HG03103 (cell line): Measurements from ENCODE around the gene OGFOD1.

ENCODE experiments used
- ATAC-seq: cut with Tn5 transposase; IDR thresholded peaks from one replicate; pipeline ENCODE4 v1.9.1; 2021; ENCODE audit warnings: low read depth; ENCODE audit not compliant: unreplicated experiment

The OGFOD1 gene

DNA sequence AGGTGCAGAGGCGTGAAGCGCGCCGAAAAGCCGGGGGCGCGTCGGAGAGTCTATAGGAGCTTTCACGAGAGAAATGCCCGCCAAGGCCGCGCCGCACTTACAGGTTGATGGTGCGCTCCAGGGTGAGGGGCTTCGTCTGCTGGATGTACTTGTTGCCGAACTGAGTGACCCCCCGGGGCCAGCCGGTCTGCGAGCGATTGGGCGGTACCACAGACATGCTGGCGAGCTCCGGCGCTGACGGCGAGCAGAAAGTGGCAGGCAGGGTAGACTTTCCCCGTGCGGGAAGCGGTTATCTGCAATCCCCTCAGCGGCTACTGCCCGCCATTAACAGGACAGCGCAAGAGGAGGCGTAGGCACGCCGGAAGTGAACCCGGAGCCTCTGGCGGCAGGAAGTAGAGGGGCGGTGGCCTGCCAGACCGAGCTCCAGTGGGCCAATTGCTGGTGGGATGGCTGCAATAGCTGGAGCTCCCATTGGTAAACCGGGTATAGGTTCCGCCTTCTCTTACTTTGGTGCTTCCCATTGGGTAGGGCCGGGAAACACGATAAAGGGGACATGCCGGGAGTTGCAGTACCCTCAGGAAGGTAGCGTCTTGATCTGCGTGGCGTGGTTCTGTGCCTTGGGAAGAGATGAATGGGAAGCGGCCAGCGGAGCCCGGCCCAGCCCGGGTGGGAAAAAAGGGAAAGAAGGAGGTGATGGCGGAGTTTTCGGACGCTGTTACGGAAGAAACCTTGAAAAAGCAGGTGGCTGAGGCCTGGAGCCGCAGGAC is at the start of gene OGFOD1, which contains the start of gene NUDT21:
Gene OGFOD1, plus strand, starts transcription at position 569 of the 767 bp plus-strand sequence. Its CDS starts 59 bp downstream, at position 628.
Gene NUDT21, minus strand, starts transcription at position 347 of the 767 bp plus-strand sequence. Its CDS starts 130 bp downstream, at position 217.
- ATAC-seq = peak; percentile 96

DNA sequence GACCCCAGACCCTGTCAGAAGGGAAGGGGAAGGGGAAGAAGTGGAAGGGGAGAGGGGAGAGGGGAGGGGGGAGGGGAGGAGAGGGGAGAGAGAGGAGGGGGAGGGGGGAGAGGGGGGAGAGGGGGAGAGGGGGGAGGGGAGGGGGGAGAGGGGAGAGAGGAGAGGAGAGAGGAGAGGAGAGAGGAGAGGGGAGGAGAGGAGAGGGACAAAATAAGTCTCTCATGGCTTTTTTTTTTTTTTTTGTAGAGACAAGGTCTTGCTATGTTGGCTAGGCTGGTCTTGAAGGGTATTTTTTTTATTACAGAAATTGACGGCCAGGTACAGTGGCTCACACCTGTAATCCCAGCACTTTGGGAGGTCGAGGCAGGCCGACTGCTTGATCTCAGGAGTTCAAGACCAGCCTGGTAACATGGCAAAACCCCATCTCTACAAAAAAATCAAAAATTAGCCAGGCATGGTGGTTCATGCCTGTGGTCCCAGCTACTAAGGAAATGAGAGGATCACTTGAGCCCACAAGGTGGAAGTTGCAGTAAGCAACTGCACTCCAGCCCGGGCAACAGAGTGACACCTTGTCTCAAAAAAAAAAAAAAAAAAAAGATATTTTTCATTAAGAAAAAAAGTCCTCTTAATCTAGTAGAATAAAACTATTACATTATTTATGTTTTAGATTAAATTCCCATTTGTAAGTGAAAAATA is 45.2 kb upstream of the OGFOD1 start:
- ATAC-seq = no peak

DNA sequence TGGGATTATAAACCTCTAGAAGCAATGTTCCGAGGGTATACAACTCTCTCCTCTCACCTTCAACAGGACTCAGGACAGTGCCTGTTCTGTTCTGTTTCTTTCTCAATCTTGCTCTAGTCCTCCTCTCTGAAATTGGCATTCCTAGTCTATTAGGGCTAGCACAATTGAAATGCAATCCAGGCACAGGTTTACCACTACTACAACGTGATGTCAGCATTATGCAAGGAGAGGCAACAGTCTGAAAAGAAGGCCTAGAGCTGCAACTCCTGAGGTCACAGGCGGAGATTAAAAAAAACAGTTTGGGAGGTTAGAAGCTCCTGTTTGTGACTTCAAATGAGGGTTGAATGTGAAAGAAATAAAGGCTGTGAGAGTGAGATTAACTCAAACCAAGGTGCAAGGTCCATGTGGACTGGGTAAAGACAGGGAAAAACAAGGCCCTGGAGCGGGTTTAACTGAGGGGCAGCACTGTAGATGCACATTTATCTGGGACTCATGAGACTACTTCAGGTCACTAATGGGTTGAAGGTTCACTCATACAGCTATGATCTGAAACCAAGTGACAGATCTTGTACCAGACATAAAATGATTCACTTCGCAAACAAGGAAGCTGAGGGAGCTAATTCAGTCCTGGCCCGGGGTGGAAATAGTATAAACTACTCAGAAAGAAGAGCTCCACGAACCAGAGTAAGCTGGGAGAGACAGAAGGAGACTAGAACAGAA is 42.8 kb upstream of the OGFOD1 start:
- no peak for ATAC-seq

DNA sequence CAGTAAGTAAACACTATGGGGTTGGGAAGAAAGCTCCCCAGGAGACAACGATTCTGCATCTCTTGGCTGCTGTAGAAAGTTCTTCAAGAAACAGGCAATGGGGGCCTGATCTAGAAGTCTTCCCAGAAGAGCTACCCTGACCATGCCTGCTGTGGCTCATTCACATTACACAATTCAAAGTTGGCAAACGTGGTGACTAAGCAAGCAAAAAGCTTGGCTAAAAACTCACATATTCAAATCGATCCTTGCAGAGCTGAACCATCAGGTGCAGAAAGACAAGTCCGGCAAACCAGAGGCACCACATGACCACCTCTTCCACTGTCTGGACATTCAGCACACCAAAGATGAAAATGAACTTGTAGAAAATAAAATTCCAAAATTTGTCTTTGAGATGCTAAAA is 42.2 kb upstream of the OGFOD1 start:
- ATAC-seq = no peak

DNA sequence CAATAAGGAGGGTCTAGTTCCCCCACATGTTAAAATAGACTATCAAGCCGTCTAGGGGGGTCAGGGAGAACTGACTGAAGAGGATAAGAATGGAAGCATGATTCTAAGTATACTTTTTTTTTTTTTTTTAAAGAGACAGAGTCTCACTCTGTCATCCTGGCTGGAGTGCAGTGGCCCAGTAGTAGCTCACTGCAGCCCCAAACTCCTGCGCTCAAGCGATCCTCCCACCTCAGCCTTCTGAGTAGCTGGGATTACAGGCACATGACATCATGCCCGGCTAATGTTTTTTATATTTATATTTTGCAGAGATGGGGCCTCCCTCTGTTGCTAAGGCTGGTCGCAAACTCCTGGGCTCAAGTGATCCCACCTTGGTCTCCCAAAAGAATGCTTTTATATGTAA is 40.2 kb upstream of the OGFOD1 start:
- no peak for ATAC-seq

DNA sequence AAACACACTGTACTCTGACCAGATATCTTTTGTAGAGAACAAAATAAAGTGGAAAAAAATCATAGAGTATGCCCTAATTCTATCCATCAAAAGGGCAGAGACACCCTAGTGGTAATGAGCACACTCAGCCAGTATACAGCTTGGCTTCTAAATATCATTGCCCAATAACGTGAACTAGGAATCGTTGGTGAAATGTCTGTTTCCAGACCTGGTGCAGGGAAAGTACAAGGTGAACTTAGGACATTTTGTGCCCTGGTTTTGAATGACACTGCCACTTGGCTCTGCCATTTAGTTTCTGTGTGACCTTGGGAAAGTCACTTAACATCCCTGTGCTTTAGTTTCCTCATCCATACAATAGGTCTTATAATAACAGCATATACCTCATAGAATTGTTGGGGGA is 39.7 kb upstream of the OGFOD1 start:
- ATAC-seq = no peak

DNA sequence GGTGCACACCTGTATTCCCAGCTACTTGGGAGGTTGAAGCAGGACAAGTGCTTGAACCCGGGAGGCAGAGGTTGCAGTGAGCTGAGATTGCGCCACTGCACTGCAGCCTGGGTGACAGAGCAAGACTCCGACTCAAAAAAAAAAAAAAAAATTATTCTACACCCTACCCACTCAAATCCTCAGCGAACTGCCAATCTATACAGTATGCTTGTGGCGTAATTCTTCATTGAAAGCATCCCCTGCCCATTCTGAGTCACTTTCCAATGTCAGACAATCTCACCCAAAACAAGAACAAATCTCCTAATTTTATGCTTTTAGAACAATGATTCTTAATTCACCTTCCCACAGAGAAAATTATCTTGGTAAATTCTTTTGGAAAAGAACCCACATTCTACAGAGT is 38.0 kb upstream of the OGFOD1 start:
- no peak for ATAC-seq

DNA sequence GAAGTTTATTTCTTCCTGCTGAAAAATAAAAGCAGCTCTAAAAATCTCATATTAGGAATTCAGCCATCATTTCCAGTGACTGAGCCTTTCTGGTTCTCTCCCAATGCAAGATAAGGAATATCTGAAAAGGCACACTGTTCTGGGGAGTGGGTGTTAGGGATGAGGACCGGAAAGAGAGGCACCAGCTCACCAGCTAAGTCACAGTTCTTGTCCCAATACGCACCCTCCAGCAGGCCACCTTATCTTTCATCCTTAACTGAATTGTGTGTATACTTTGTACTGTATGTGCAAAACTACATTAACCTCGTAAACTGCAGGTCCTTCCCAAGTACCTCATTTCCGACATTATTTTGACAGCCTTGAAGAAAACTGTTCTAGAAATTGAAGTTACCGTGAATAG is 37.0 kb upstream of the OGFOD1 start:
- no peak for ATAC-seq

DNA sequence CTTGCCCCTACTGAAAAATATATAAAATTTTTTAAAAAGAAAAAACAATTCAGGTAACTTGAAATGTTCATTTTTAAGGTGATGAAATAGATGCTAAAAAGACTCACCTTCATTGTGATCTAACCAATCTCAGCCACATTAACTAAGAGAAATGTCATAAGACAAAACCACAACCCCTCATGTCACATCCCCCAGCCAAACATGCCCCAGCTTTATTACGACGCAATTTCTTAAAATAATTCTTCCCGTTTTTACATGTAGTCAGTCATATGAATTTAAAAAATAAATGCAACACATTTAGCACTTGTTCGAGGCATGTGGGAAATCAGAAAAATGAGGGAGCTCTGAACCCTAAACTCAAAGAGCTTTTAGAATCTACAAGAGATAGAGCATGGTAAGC is 35.5 kb upstream of the OGFOD1 start:
- ATAC-seq = no peak

DNA sequence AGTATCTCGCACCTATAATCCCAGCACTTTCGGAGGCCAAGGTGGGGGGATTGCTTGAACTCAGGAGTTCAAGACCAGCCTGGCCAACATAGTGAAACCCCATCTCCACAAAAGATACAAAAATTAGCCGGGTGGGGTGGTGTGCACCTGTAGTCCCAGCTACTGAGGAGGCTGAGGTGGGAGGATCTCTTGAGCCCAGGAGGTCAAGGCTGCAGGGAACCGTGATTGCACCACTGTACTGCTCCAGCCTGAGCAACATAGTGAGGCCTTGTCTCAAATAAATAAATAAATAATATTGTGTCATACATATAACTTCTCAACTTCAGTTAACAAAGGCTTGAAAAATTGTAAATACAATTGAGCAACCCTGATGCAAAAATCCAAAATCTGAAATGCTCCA is 34.2 kb upstream of the OGFOD1 start:
- no peak for ATAC-seq

DNA sequence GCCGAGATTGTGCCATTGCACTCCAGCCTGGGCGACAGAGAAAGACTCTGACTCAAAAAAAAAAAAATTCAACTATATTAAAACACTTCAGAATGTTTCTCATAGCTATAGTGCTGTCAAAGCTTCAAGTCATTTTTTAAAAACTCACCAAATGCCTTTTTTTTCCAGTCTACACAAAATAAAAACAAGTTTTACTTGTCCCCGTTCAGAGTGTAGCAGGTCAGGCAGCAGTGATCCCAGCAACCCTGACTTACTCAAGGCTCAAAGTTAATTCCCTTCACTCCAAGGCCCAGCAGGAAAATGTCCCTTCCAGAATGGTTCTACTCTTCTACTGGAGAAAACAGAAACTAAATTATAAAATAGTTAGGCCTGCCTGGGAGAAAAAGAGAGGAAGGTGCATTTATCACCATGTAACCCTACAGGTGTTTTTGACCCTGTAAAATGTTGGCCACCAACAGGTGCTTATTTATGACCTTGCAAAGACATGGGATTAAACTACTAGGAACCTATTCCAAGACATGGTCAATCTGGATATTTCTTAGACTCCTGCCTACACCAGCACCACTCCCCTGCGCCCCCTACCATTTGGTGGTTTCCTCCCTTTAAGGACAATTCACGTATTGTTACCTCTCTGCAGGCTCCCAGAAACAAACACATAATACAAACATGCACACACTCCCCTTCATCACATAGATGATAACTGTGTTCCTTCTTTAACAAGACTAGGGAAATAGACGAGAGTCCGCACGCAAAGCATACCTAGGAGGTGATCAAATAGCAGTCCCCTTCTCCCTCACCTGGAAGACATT is 31.4 kb upstream of the OGFOD1 start:
- no peak for ATAC-seq

DNA sequence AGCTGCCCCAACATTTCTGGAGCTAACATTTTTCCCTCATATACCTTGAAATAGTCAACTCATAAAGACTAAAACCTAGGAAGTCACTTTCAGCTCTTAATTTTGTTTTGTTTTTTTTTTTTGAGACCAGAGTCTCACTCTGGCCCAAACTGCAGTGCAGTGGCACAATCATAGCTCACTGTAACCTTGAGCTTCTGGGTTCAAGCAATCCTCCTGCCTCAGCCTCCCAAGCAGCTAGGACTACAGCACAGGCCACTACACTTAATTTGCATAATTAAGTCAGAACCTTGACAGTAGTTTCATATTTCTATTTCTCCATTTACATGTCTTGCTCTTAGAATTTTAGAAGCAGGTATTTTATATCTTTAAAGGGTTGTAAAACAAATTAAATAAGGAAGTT is 30.7 kb upstream of the OGFOD1 start:
- ATAC-seq = no peak

DNA sequence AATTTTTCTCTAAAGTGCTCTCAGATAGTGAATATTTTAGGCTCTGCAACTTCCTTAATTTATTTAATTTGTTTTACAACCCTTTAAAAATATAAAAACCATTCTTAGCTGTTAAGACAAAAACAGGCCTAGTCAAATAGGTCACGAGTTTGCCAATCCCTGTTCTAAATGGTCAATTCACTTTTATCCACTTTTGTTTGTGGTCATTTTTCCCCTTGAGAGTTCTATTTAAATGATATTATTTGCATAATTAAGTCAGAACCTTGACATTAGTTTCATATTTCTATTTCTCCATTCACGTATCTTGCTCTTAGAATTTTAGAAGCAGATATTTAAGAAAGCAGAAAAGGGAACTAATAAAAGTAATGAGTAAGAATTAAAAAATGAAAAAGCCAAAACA is 30.0 kb upstream of the OGFOD1 start:
- no peak for ATAC-seq

DNA sequence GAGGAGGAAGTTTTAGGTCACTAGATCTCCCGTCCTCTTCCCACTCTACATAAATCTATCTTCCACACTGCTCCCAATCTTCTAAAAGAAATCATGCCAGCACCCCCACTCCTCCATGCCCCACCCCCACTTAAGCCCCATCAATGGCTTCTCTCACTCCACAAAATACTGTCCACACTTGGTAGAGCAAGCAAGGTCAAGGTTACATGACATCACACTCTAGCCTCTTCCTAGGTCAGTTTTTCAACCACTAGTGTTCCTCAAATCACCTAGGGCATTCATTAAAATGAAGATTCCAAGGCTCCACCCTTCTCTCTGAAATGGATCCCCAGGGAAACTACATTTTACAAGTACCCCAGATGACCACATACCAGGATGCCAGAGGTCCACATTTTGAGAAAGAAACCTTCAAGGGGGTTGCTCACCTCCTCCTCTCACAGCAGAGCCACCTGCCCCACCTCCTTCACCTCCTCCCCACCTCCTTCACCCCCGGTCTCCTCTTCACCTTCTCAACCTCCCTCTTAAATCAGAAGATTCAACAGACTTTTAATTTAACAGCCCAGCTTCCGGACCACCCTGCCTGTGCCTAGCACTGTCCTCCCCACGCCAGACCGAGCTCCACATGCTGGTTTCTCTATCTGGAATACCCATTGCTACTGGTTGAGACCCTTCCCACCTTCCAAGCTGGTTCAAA is 29.2 kb upstream of the OGFOD1 start:
- no peak for ATAC-seq

DNA sequence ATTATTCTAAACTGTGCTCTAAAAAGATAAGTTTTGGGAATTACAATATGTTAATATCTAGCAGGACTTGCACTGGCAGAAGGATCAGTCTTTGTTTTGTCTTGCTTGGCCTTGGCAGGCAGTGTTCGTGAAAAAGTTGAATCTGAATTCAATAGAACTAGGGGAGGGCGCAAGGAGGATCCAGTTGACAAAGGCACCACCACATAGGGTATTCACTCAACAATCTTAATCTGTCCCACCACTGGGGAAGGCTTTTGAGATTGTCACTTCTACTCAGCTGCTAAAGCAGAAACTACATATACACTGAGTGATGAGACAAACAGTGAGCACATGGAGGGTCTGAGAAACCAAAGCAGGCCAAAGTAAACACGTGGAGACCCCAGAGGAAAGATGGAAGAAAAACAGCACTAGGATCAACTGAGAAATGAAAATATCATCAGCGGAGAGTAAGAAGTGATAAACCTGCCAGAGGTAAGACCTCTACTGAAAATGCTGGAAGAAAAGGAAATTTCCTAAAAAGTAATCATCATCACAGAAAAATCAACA is 28.4 kb upstream of the OGFOD1 start:
- no peak for ATAC-seq

DNA sequence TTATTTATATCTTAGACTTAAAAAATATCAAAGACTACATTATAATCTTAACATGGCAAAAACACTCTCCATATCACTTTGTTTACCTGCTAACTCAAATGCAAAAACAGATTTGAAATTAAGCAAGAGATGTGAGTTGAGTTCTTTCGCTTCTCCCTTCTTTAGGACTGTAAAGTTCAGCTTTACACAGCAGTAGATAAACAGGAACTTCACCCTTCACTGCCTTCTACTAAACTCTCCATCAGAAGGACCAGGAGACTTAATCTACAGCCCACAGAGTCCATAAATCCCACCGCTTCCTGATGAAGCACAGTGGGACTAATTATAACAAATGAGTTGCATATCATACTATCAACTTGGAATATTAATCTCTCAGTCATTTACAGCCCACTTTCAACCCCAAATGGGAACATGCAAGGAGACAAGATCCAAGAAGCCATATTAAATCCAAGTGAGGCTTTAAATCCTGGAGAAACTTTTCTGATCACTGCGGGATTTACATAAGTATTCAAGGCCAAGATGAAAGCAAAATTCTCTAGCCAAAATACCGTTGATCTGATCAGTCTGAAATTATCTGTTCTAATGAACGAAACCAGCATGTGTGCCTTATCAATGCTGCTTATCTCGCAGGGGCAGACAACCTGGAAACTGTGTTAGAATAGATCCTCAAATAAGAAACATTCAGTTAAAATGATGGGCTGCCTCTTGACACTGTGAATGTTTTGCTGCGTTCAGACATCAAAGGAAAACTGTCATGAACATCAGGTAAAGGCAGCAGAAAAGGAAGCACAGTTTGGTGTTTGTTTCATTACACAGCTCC is 27.6 kb upstream of the OGFOD1 start:
- ATAC-seq = no peak

DNA sequence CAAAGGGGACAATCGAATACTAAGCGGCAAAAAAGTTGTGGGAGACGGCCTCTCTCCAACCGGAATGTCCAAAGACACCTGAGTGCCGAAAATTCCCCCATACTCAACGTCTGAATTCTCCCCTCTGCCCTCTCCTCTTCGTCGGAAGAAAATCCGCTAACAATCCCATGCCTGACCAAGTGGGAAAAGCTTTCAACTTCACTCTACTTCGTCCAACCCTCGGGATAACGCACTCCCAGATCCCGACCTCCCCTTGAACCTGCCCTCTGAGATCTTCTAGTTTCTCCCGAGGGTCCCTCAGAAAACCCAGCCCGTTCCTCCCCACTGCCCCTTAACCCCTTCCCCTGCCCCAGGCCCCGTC is 27.0 kb upstream of the OGFOD1 start:
- no peak for ATAC-seq

DNA sequence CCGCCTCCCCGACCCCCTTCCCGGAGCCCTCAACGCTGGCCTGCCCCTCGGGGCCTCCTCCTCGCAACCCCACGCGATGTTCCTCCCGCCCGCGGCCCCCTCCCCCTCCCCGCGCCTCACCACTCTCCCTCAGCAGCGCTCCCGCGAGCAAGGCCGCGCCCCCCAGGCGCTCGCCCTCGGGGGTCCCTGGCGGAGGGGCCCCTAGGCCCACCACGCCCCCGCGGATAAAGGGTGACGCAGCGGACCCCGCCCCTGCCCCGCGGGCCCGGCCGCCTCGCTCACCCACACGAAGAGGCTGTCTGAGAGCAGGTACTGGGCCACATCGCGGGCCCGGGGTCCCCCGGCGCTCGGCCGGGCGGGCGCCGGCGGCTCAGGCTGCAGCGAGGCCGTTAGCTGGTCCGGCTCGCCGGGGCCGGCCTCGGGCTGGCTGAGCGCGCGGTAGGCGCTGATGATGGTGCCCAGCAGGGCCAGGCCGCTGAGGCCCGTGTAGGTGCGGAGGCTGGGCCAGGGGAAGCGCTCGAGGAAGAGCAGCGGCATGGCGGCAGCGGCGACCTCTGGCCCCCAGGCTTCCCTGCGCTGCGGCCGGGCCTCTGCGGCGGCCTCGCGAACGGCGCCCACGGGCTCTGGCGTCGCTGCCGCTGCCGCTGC is 26.4 kb upstream of the OGFOD1 start:
- ATAC-seq = peak; percentile 24
